IPS DF 6.9 (cell line): ENCODE measurements around the gene ANK3.

Source experiments
- DNase-seq: peaks from one replicate; pipeline ENCODE4 v3.0.0-alpha.2; 2013; ENCODE audit warnings: low read depth, low spot score
- H3K27ac ChIP-seq: one replicate; pipeline ENCODE4 v1.5.1; 2013; ENCODE audit warnings: low read length, control low read depth
- H3K27me3 ChIP-seq: 2 replicates; pipeline ENCODE4 v1.6.1; 2013; ENCODE audit warnings: mild to moderate bottlenecking, low read length; ENCODE audit not compliant: control insufficient read depth, insufficient read depth
- H3K36me3 ChIP-seq: 2 replicates; pipeline ENCODE4 v1.6.1; 2013; ENCODE audit warnings: low read length; ENCODE audit not compliant: control insufficient read depth, insufficient read depth
- H3K4me1 ChIP-seq: 2 replicates; pipeline ENCODE4 v1.6.1; 2013; ENCODE audit warnings: low read length; ENCODE audit not compliant: control insufficient read depth, insufficient read depth
- H3K4me3 ChIP-seq: 2 replicates; pipeline ENCODE4 v1.5.1; 2013; ENCODE audit warnings: mild to moderate bottlenecking, low read length
- H3K9me3 ChIP-seq: 2 replicates; pipeline ENCODE4 v1.6.1; 2013; ENCODE audit warnings: low read length, inconsistent platforms; ENCODE audit not compliant: control insufficient read depth, insufficient read depth
- WGBS: extraction: QIAGEN DNeasy Blood & Tissue Kit; methylation state at CpG from one replicate; pipeline ENCODE4 v1.1.7; 2013; ENCODE audit warnings: mixed read lengths, missing lambda C conversion rate; ENCODE audit not compliant: insufficient read length, insufficient coverage; 5-methylcytosine and 5-hydroxymethylcytosine counted together

Gene ANK3

GRCh38 chr10:60425392-60426110 lies 35.9 kb upstream of the ANK3 start:
- WGBS, result no CpG with 5 or more reads among the region's 3 CpGs
- H3K27me3 ChIP-seq, result no peaks in the 10 kb centered on the region; the same call in 1 of the 2 replicates
- H3K4me3 ChIP-seq, result no peak overlapping the region
- H3K27ac ChIP-seq, result no peak overlapping the region
- no peak for DNase-seq
- H3K4me1 ChIP-seq, result no peaks in the 10 kb centered on the region
- H3K36me3 ChIP-seq, result no peaks in the 10 kb centered on the region
- H3K9me3 ChIP-seq, result no peaks in the 10 kb centered on the region

- no peak overlapping the region for H3K27ac ChIP-seq
- no peak for DNase-seq
Observed at GRCh38 chr10:60424971-60425370, 35.3 kb upstream of the ANK3 start.

GRCh38 chr10:60423920-60424319 lies 34.2 kb upstream of the ANK3 start:
- no peaks in the 10 kb centered on the region; the same call in 1 of the 2 replicates for H3K4me1 ChIP-seq
- no peak overlapping the region for H3K4me3 ChIP-seq
- peaks cover 5% of the 10 kb centered on the region; the same call in 1 of the 2 replicates for H3K27me3 ChIP-seq
- no peaks in the 10 kb centered on the region for H3K36me3 ChIP-seq
- H3K9me3 ChIP-seq, result no peaks in the 10 kb centered on the region
- DNase-seq, result no peak
- no peak overlapping the region for H3K27ac ChIP-seq
- WGBS, result no CpG with 5 or more reads among the region's 1 CpG

More at GRCh38 chr10:60424971-60425370, 35.3 kb upstream of the ANK3 start:
- no peaks in the 10 kb centered on the region for H3K36me3 ChIP-seq
- no CpG with 5 or more reads among the region's 4 CpGs for WGBS
- peaks cover 3% of the 10 kb centered on the region; the same call in 1 of the 2 replicates for H3K27me3 ChIP-seq
- H3K9me3 ChIP-seq, result no peaks in the 10 kb centered on the region
- H3K4me1 ChIP-seq, result no peaks in the 10 kb centered on the region; the same call in 1 of the 2 replicates
- H3K4me3 ChIP-seq, result no peak overlapping the region

- WGBS, result no CpG with 5 or more reads among the region's 5 CpGs
- Histone ChIP-seq H3K27me3 (peaks cover 5% of the 10 kb centered on the region; the same call in 1 of the 2 replicates), H3K9me3 (no peaks in the 10 kb centered on the region), H3K4me3 (no peak overlapping the region), H3K4me1 (no peaks in the 10 kb centered on the region; the same call in 1 of the 2 replicates), H3K27ac (no peak overlapping the region), H3K36me3 (no peaks in the 10 kb centered on the region)
- no peak for DNase-seq
Observed at GRCh38 chr10:60422809-60423208, 33.1 kb upstream of the ANK3 start.

- no peaks in the 10 kb centered on the region for H3K9me3 ChIP-seq
- H3K4me1 ChIP-seq, result no peaks in the 10 kb centered on the region; the same call in 1 of the 2 replicates
- no peak for DNase-seq
- H3K27me3 ChIP-seq, result peaks cover 5% of the 10 kb centered on the region; the same call in 1 of the 2 replicates
- H3K4me3 ChIP-seq, result no peak overlapping the region
- H3K36me3 ChIP-seq, result no peaks in the 10 kb centered on the region
- 100% methylated on average over 2 of the region's 5 CpGs for WGBS
- no peak overlapping the region for H3K27ac ChIP-seq
Observed at GRCh38 chr10:60420991-60421894, 31.6 kb upstream of the ANK3 start.

- H3K36me3 ChIP-seq, result no peaks in the 10 kb centered on the region
- no peak overlapping the region for H3K27ac ChIP-seq
- H3K4me3 ChIP-seq, result no peak overlapping the region
- no peaks in the 10 kb centered on the region for H3K9me3 ChIP-seq
- H3K27me3 ChIP-seq, result peaks cover 5% of the 10 kb centered on the region; the same call in 1 of the 2 replicates
- DNase-seq, result no peak
- H3K4me1 ChIP-seq, result peaks cover 1% of the 10 kb centered on the region; the same call in 1 of the 2 replicates
Observed at GRCh38 chr10:60419249-60419648, 29.6 kb upstream of the ANK3 start.

GRCh38 chr10:60417901-60418300 lies 28.2 kb upstream of the ANK3 start:
- WGBS, result no CpG with 5 or more reads among the region's 1 CpG
- Histone ChIP-seq H3K4me1 (peaks cover 1% of the 10 kb centered on the region; the same call in 1 of the 2 replicates), H3K36me3 (no peaks in the 10 kb centered on the region), H3K27ac (no peak overlapping the region), H3K4me3 (no peak overlapping the region), H3K9me3 (no peaks in the 10 kb centered on the region), H3K27me3 (peaks cover 5% of the 10 kb centered on the region; the same call in 1 of the 2 replicates)
- DNase-seq, result no peak

GRCh38 chr10:60417024-60417423 lies 27.3 kb upstream of the ANK3 start:
- no peaks in the 10 kb centered on the region for H3K36me3 ChIP-seq
- peaks cover 1% of the 10 kb centered on the region; the same call in 1 of the 2 replicates for H3K4me1 ChIP-seq
- H3K27me3 ChIP-seq, result peaks cover 5% of the 10 kb centered on the region; the same call in 1 of the 2 replicates
- WGBS, result no CpG with 5 or more reads among the region's 2 CpGs
- no peaks in the 10 kb centered on the region for H3K9me3 ChIP-seq
- no peak overlapping the region for H3K27ac ChIP-seq
- DNase-seq, result no peak
- H3K4me3 ChIP-seq, result no peak overlapping the region

GRCh38 chr10:60414877-60415585 lies 25.4 kb upstream of the ANK3 start:
- no peaks in the 10 kb centered on the region for H3K9me3 ChIP-seq
- no peak for DNase-seq
- H3K4me3 ChIP-seq, result no peak overlapping the region
- no CpG with 5 or more reads among the region's 12 CpGs for WGBS
- no peak overlapping the region for H3K27ac ChIP-seq
- H3K27me3 ChIP-seq, result peaks cover 3% of the 10 kb centered on the region; the same call in 1 of the 2 replicates
- peaks cover 1% of the 10 kb centered on the region; the same call in 1 of the 2 replicates for H3K4me1 ChIP-seq
- H3K36me3 ChIP-seq, result no peaks in the 10 kb centered on the region

GRCh38 chr10:60414111-60414510 lies 24.4 kb upstream of the ANK3 start:
- Histone ChIP-seq H3K9me3 (no peaks in the 10 kb centered on the region), H3K36me3 (no peaks in the 10 kb centered on the region), H3K4me1 (peaks cover 1% of the 10 kb centered on the region; the same call in 1 of the 2 replicates), H3K27ac (no peak overlapping the region), H3K27me3 (no peaks in the 10 kb centered on the region; the same call in 1 of the 2 replicates), H3K4me3 (no peak overlapping the region)
- no CpG with 5 or more reads among the region's 2 CpGs for WGBS
- DNase-seq, result no peak
